Prostate gland (tissue), 2 donors: Measurements from ENCODE around the gene PGM3.

Source experiments
- CTCF ChIP-seq, 4 experiments: fragments of 200-600 bp in 2 of 4; fragments of 450-650 bp in 2 of 4; sonication (generic) in 2 of 4; IDR thresholded peaks; 1 replicate in 3 of 4; 2 replicates in 1 of 4; pipeline ENCODE4 v1.5.1; 2016 to 2019; ENCODE audit warnings: antibody characterized with exemption in 4 of 4, mild to moderate bottlenecking in 2 of 4, moderate library complexity in 2 of 4
- POLR2A ChIP-seq: fragments of 450-650 bp; IDR thresholded peaks from one replicate; pipeline ENCODE4 v1.6.1; 2016; ENCODE audit warnings: antibody characterized with exemption, mild to moderate bottlenecking

DNA sequence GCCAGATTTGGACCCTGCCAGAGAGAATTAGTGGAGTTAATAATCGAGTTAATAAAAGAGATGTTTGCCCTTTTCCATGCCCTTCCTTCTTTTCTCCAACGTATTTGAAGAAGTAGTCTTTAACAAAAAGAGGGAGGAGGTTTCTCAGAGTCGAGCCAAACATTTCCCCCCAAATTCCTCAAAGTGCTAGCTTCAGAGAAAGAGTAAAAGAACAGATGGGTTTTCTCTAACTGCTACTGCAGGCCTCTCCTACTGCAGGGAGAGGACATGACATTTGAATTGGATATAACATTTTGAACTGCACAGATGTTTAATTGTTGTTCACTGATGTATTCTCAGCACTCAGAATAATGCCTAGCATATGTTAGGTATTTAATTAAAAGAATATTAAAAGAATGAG, 25.6 kb upstream of the PGM3 start:
- TF ChIP-seq POLR2A (no peak), CTCF (IDR thresholded peaks at IDR 0.05) (no peak)
